ENCODE results near the gene SMARCA2. TPM values are rescaled to one million over a fixed set of nuclear protein-coding genes. Genes with fewer than 3 reads are reported as not detected.

The SMARCA2 gene
- total RNA-seq, 1 donor from 2014 or later, result 191 TPM

- intact Hi-C loops (cut with micrococcal nuclease), result loop anchor here (10.0 kb wide), 1 partner anchor 141 kb away; no protein-coding TSS in a partner anchor
Observed at GRCh38 chr9:2086116-2086515, 71.0 kb downstream of the SMARCA2 start.

GRCh38 chr9:2086971-2087370 lies 71.8 kb downstream of the SMARCA2 start:
- intact Hi-C loops (cut with micrococcal nuclease), result loop anchor here (1.0 to 10.0 kb wide), 3 partner anchors 72 to 378 kb away; partner anchors contain the start of gene SMARCA2

GRCh38 chr9:2087500-2088313 lies 72.6 kb downstream of the SMARCA2 start:
- intact Hi-C loops (cut with micrococcal nuclease), result loop anchor here (1.0 to 10.0 kb wide), 3 partner anchors 72 to 378 kb away; partner anchors contain the start of gene SMARCA2

- intact Hi-C loops (cut with micrococcal nuclease), result no loop called here
Observed at GRCh38 chr9:2093920-2094597, 78.9 kb downstream of the SMARCA2 start.

DNA sequence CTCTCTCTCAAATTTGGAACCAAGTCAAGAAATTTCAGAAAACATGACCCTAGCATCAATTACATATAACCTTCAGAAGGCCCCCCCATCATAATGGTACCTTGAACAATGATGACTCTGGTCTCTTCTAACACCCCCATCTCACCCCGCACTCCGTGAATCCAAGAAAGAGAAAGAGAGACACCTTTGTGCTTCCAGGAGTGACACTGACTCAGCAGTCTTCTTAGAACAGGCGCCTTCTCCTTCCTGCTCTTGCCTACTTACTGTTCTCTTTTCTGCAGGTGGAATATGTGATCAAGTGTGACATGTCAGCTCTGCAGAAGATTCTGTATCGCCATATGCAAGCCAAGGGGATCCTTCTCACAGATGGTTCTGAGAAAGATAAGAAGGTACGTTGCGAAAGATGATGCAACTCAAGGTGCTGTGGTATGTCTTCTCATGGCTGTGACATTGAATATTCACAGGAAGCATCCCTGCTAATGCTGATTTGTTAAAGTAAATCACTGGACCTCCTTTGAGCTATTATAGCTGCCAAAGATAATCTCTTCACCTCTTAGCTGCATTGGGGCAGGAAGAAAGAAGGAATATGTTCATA lies 81.3 kb downstream of the SMARCA2 start:
- intact Hi-C loops (cut with micrococcal nuclease), result no loop called here

GRCh38 chr9:2106666-2107065 lies 91.5 kb downstream of the SMARCA2 start:
- intact Hi-C loops (cut with micrococcal nuclease), result no loop called here

DNA sequence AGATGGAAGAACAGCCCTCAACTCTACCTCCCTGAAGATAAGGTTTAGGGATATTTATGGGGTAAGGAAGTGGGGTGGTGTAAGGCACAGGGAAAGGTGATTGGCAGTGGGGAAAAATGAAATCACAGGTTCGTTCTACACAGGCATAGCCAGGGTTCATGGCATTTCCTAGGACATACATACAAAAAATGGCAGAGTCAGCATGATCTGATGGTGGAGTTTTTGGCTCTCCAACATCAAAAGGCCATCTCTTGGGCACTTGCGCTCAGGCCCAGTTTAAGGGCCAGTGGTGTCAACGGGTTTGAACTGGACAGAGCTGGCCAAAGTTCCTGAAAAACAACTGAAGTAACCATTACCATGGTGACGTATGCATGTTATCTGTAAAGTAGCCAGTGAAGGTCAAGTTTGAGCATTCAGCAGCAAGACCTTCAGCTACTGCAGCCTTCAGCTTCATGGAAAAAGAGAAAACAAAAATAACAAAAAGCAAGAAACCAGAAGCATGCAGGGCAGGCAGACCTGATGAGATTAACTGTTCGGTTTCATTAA lies 92.8 kb downstream of the SMARCA2 start:
- intact Hi-C loops (cut with micrococcal nuclease), result no loop called here

DNA sequence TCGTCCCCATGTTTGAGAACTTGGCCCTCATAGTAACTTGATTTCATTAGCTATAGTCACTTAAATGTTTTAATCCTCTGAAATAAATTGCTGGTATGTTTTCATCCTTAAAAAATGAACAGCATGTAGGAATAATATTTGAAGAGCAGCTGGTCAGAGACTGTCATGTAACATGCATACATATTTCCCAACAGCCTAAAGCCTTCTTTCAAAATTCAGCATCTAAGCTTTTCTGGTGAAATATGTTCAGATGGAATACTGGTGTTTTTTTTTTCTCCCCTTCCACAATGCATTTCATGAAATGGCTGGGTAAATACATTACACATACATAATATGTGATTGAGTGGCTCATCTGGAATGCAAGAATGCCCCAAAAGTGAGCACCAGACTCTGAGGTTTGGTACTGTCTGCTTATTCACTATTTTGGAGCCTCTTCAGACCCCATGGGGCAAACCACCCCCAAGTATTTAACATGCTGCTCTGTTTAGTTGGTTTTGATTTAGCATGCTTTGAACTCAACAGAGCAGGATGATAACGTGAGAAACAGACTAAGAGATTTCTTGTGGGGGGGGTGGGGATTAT lies 94.0 kb downstream of the SMARCA2 start:
- intact Hi-C loops (cut with micrococcal nuclease), result no loop called here

GRCh38 chr9:2110036-2110435 lies 94.9 kb downstream of the SMARCA2 start:
- intact Hi-C loops (cut with micrococcal nuclease), result no loop called here

DNA sequence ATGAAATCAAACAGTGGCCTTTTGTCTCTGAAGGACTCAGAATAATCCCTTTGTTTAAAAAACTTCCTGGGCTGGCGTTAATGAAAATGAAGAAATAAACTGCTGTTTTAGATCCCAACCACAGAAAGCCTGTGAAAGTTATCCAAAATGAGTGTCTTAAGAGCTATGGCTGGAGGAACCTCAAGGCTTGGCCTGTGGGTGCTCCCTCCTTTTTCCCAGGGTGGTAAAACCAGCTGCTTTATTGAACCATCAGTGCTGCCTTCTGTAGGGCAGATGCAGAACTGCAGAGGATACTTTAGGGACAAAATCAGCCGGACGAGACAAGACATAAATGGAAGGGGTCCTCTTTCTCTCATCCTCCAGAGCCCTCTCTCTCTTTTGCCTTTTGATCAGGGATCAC lies 100.9 kb downstream of the SMARCA2 start:
- intact Hi-C loops (cut with micrococcal nuclease), result no loop called here

GRCh38 chr9:2117527-2117926 lies 102.4 kb downstream of the SMARCA2 start:
- intact Hi-C loops (cut with micrococcal nuclease), result no loop called here

DNA sequence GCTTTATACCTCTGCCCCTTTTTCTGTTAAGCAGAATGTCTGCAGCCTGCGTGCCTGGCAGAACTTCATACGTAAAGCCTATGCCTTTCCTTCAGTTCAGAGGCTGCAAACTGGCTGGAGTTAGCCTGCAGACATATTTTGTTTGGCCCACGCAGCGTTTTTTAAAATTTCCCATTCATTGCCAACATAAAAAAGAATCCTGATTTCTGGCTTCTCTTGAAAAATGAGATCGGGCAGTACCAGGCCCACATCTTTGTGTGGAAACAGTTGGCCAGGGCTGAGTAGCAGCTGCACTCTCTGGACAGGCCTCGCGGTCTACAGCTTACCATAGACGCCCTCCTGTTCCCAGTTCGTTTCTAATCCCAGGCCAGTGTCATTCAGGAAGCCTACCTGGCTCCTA lies 104.4 kb downstream of the SMARCA2 start:
- intact Hi-C loops (cut with micrococcal nuclease), result no loop called here

GRCh38 chr9:2120926-2121689 lies 106.0 kb downstream of the SMARCA2 start:
- intact Hi-C loops (cut with micrococcal nuclease), result no loop called here

GRCh38 chr9:2122299-2122698 lies 107.2 kb downstream of the SMARCA2 start:
- intact Hi-C loops (cut with micrococcal nuclease), result no loop called here

GRCh38 chr9:2125906-2126305 lies 110.8 kb downstream of the SMARCA2 start:
- intact Hi-C loops (cut with micrococcal nuclease), result no loop called here

- intact Hi-C loops (cut with micrococcal nuclease), result no loop called here
Observed at GRCh38 chr9:2126331-2126803, 111.2 kb downstream of the SMARCA2 start.

GRCh38 chr9:2127486-2127885 lies 112.3 kb downstream of the SMARCA2 start:
- intact Hi-C loops (cut with micrococcal nuclease), result no loop called here

GRCh38 chr9:2128141-2128540 lies 113.0 kb downstream of the SMARCA2 start:
- intact Hi-C loops (cut with micrococcal nuclease), result no loop called here

DNA sequence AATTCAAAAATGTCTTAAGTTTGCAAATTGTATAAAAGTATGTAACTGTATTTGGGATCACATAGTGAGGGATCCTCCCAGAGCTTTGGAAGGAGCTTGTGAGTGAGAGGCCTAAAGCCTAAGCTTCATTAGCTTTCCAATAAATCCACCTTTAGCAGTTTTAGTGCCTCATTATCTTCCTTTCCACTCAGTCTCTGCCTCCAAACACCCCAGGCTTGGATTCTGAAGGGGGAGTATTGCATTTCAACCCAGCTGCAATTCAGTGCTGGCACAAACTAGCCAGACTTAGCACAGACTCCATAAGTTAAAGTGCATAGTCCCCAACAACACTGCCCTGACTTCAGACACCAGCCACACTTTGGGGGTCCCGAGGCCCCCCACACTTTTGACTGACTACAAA lies 113.5 kb downstream of the SMARCA2 start:
- intact Hi-C loops (cut with micrococcal nuclease), result no loop called here

DNA sequence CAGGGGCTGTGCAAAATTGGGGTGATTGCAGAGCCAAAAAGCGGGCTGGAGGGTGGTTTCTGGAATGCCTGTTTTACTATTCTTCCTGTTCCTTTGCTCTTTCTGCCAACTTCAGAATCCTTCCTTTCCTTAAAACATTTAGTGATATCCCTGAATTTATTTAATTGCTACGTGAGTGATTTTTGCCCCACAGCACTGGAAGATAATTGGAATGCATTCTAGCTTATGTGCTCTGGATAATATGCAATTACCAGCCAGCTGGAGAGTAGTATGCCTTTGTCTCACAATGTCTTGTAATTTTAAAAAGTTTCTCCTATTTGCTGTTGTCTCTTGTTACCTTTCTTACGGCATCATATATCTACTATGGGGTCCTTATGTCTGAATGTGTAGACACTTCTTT lies 115.8 kb downstream of the SMARCA2 start:
- intact Hi-C loops (cut with micrococcal nuclease), result no loop called here

Measured in T-helper 2 cell treated with Interferon-gamma antibody and Interleukin-4, amounts not matched to agents 100 ng/mL and 5 ng/mL, for 36 hours (primary cell).